Urinary bladder (tissue), 2 donors: ENCODE measurements around the gene TMPRSS4. TPM values are rescaled to one million over a fixed set of nuclear protein-coding genes. Genes with fewer than 3 reads are reported as not detected.

Source experiments
- polyA plus RNA-seq: library from polyadenylated mRNA; stranded (reverse); fragments of 200-250 nt; gene quantifications from one replicate; pipeline ENCODE4 v1.2.3, GENCODE V29; 2013
- total RNA-seq: library from RNA; depleted of rRNA; stranded (reverse); fragments of >200 nt; gene quantifications from one replicate; pipeline ENCODE4 v1.2.3, GENCODE V29; 2014
- donor health status: healthy.

TMPRSS4 gene
- total and polyA plus RNA-seq, 2 donors, result 15.0 to 27.9 TPM

Other genes starting within 250 kb of the TMPRSS4 start
- gene FXYD6, start 200.4 kb upstream of the TMPRSS4 start, total RNA-seq, result 56.2 TPM
- gene FXYD6, start 200.4 kb upstream of the TMPRSS4 start, polyA plus RNA-seq, result 373 TPM
- gene TMPRSS13, start 147.7 kb upstream of the TMPRSS4 start, total RNA-seq, result 0.63 TPM
- gene TMPRSS13, start 147.7 kb upstream of the TMPRSS4 start, polyA plus RNA-seq, result 0.18 TPM
- gene IL10RA, start 90.7 kb upstream of the TMPRSS4 start, total RNA-seq, result 8.7 TPM
- 10.8 TPM for gene IL10RA, start 90.7 kb upstream of the TMPRSS4 start, polyA plus RNA-seq
- not detected for gene SMIM35, start 9.9 kb downstream of the TMPRSS4 start, total RNA-seq
- gene SMIM35, start 9.9 kb downstream of the TMPRSS4 start, polyA plus RNA-seq, result 0.03 TPM
- 4.8 TPM for gene SCN4B, start 75.7 kb downstream of the TMPRSS4 start, total RNA-seq
- gene SCN4B, start 75.7 kb downstream of the TMPRSS4 start, polyA plus RNA-seq, result 5.5 TPM
- gene SCN2B, start 99.6 kb downstream of the TMPRSS4 start, total RNA-seq, result 2.7 TPM
- 0.79 TPM for gene SCN2B, start 99.6 kb downstream of the TMPRSS4 start, polyA plus RNA-seq
- 6.5 TPM for gene JAML, start 147.9 kb downstream of the TMPRSS4 start, total RNA-seq
- 6.0 TPM for gene JAML, start 147.9 kb downstream of the TMPRSS4 start, polyA plus RNA-seq
- gene MPZL3, start 175.3 kb downstream of the TMPRSS4 start, total RNA-seq, result 4.7 TPM
- gene MPZL3, start 175.3 kb downstream of the TMPRSS4 start, polyA plus RNA-seq, result 1.4 TPM
- 62.8 TPM for gene MPZL2, start 187.2 kb downstream of the TMPRSS4 start, total RNA-seq
- 44.2 TPM for gene MPZL2, start 187.2 kb downstream of the TMPRSS4 start, polyA plus RNA-seq
- gene CD3E, start 227.7 kb downstream of the TMPRSS4 start, total RNA-seq, result 0.32 TPM
- 3.6 TPM for gene CD3E, start 227.7 kb downstream of the TMPRSS4 start, polyA plus RNA-seq